ENCODE data around the gene ZBTB7C. TPM values are rescaled to one million over a fixed set of nuclear protein-coding genes. Genes with fewer than 3 reads are reported as not detected.

The ZBTB7C gene
- total and polyA plus RNA-seq, 10 of the 15 experiments (the other 5 are each of a cell fraction or from before 2014, with no cell fraction given), result under 0.01 to 0.08 (median 0.01) TPM; not detected in 7

- ATAC-seq, result no peak
- ChIA-PET POLR2A (no interaction called here), SMC1A (ENCODE audit: uncharacterized antibody, unreplicated experiment) (no interaction called here), CTCF (no interaction called here), RAD21 (ENCODE audit: unreplicated experiment) (no interaction called here)
- Histone ChIP-seq H3K27me3 (replicated peaks in 1 of 2; ENCODE audit: control insufficient read depth in 2 of 2, insufficient read depth in 2 of 2, low read length in 1 of 2) (peaks cover 3 to 6% of the 10 kb centered on the region in 2 experiments), H4K20me1 (ENCODE audit: control insufficient read depth, insufficient read depth) (no peaks in the 10 kb centered on the region), H3K9me3 (replicated peaks; ENCODE audit: control insufficient read depth, insufficient read depth, low read length) (no peaks in the 10 kb centered on the region), H3K4me1 (ENCODE audit: control insufficient read depth, insufficient read depth, low read length) (no peaks in the 10 kb centered on the region), H3K27ac (ENCODE audit: control insufficient read depth, insufficient read depth) (no peak overlapping the region), H3K36me3 (ENCODE audit: control insufficient read depth in 2 of 2, insufficient read depth in 2 of 2, low read length in 1 of 2) (no peaks in the 10 kb centered on the region), H3K4me3 (no peak overlapping the region), H3K4me2 (ENCODE audit: control insufficient read depth, insufficient read depth) (no peak overlapping the region), H3K79me2 (ENCODE audit: control insufficient read depth, insufficient read depth, low read length) (no peaks in the 10 kb centered on the region), H2AFZ (ENCODE audit: control insufficient read depth, low read depth, low read length) (no peak overlapping the region), H3K9ac (ENCODE audit: control insufficient read depth, insufficient read depth, low read length) (no peak overlapping the region)
- 50% methylated on average over 6 of the region's 6 CpGs for WGBS (ENCODE audit: insufficient coverage, insufficient replicate concordance, low lambda C conversion rate, missing lambda C conversion rate)
- FAIRE-seq, result no peak
- in situ Hi-C loops (cut with MboI), result no loop called here
- no TSS peak for BruUV-seq (replicated peaks)
- intact Hi-C loops (cut with micrococcal nuclease; ENCODE audit: unreplicated experiment), result no loop called here
- TF ChIP-seq ESRRA (IDR thresholded peaks at IDR 0.05; ENCODE audit: low read length) (no peak), MLLT1 (IDR thresholded peaks at IDR 0.05) (no peak), PML (IDR thresholded peaks at IDR 0.05; ENCODE audit: low read length) (no peak), RBBP5 (conservative IDR thresholded peaks at IDR 0.05) (no peak), YBX1 (IDR thresholded peaks at IDR 0.05) (no peak), CREB1 (IDR thresholded peaks at IDR 0.05; ENCODE audit: low read depth) (no peak), ZZZ3 (IDR thresholded peaks at IDR 0.05; ENCODE audit: control insufficient read depth, insufficient read length, low read depth) (no peak), CBX3 (IDR thresholded peaks at IDR 0.05; ENCODE audit: borderline replicate concordance, low read depth) (no peak), CHD4 (IDR thresholded peaks at IDR 0.05) (no peak), KAT2A (conservative IDR thresholded peaks at IDR 0.05; ENCODE audit: control insufficient read depth, low read depth, low read length) (no peak), CHD2 (IDR thresholded peaks at IDR 0.05; ENCODE audit: borderline replicate concordance, low read depth, low read length) (no peak), ATF3 (IDR thresholded peaks at IDR 0.05; ENCODE audit: borderline replicate concordance, extremely low read depth, low read depth, low read length) (no peak), ZBTB4 (CRISPR knock-in tag; IDR thresholded peaks at IDR 0.05) (no peak)
- DNase-seq (ENCODE audit: low read depth, low spot score), result no peak
These were observed 222.3 kb downstream of the ZBTB7C start for GRCh38 chr18:48186861-48187260.

All from GM12878 (cell line).